CD4-positive, alpha-beta T cell (primary cell): Measurements from ENCODE around the gene ADAMTS17. TPM values are rescaled to one million over a fixed set of nuclear protein-coding genes. Genes with fewer than 3 reads are reported as not detected.

Experiments
- ATAC-seq: fragments of 200-7000 bp; cut with Tn5 transposase; one replicate; pipeline ENCODE4 v1.10.0; 2022; ENCODE audit warnings: mild to moderate bottlenecking; ENCODE audit not compliant: poor library complexity
- CTCF ChIA-PET: fragments of 350-600 bp; sonication (Branson Sonifier 250); formaldehyde crosslinking; loops from one replicate; lab custom pipeline; 2021; ENCODE audit warnings: antibody characterized with exemption, inconsistent platforms; lab: Charles Lee
- POLR2A ChIA-PET: fragments of 350-600 bp; sonication (Branson Sonifier 250); formaldehyde crosslinking; loops from one replicate; lab custom pipeline; 2021; ENCODE audit warnings: antibody characterized with exemption, inconsistent platforms; lab: Charles Lee
- DNase-seq, 14 experiments: peaks; one replicate each; pipeline ENCODE4 v3.0.0-alpha.2; 2013 to 2020; ENCODE audit warnings: mixed read lengths in 2 of 14
- H3K27ac ChIP-seq, 2 donors: one replicate each; pipeline versions ENCODE4 v1.5.1 to v1.7.0; 2013; ENCODE audit warnings: low read length in 2 of 2, low read depth in 1 of 2, mild to moderate bottlenecking in 1 of 2
- H3K27me3 ChIP-seq, 2 experiments: 1 replicate in 1 of 2; 2 replicates in 1 of 2; pipeline versions ENCODE4 v1.6.1 to v1.7.0; 2013; ENCODE audit warnings: low read length in 2 of 2, control low read depth in 1 of 2, mild to moderate bottlenecking in 1 of 2, moderate library complexity in 1 of 2; ENCODE audit not compliant: insufficient read depth in 2 of 2, control insufficient read depth in 1 of 2
- H3K36me3 ChIP-seq: one replicate; pipeline ENCODE4 v1.6.1; 2013; ENCODE audit warnings: low read length, control low read depth; ENCODE audit not compliant: insufficient read depth
- H3K4me1 ChIP-seq: one replicate; pipeline ENCODE4 v1.6.1; 2013; ENCODE audit warnings: low read length, control low read depth; ENCODE audit not compliant: insufficient read depth
- H3K4me3 ChIP-seq: one replicate; pipeline ENCODE4 v1.5.1; 2013; ENCODE audit warnings: mild to moderate bottlenecking, low read length, moderate library complexity
- H3K9me3 ChIP-seq, 2 experiments: 1 replicate in 1 of 2; 2 replicates in 1 of 2; pipeline versions ENCODE4 v1.6.1 to v1.7.0; 2013; ENCODE audit warnings: low read length in 2 of 2, mild to moderate bottlenecking in 2 of 2, control low read depth in 1 of 2, moderate library complexity in 1 of 2; ENCODE audit not compliant: control insufficient read depth in 1 of 2, insufficient read depth in 1 of 2
- H3K27ac Mint-ChIP-seq: one replicate; pipeline ENCODE4 v1.8.0; 2020; ENCODE audit warnings: mixed read lengths
- H3K27me3 Mint-ChIP-seq: one replicate; pipeline ENCODE4 v1.8.0; 2021; ENCODE audit warnings: mixed read lengths
- H3K36me3 Mint-ChIP-seq: one replicate; pipeline ENCODE4 v1.8.0; 2021; ENCODE audit warnings: low read depth, mixed read lengths
- H3K4me1 Mint-ChIP-seq: one replicate; pipeline ENCODE4 v1.8.0; 2021; ENCODE audit warnings: low read depth, mixed read lengths
- H3K4me3 Mint-ChIP-seq: one replicate; pipeline ENCODE4 v1.8.0; 2020; ENCODE audit warnings: mild to moderate bottlenecking, mixed read lengths
- H3K9me3 Mint-ChIP-seq: one replicate; pipeline ENCODE4 v1.8.0; 2020; ENCODE audit warnings: mixed read lengths
- intact Hi-C, 2 experiments: fragments of 100-400 bp; cut with DNase I in 1 of 2; cut with micrococcal nuclease in 1 of 2; formaldehyde crosslinking; loops; one replicate each; pipeline versions ENCODE4 v1.15.1 to v1.9.0; 2023 to 2025; cut with DNase I, micrococcal nuclease
- total RNA-seq, 174 experiments: library from RNA in 2 of 174; stranded (reverse) in 2 of 174; gene quantifications; one replicate each; pipeline ENCODE4 v1.2.3 and lab custom pipeline; 2021 to 2026
- TF ChIP-seq, protein P1 (sequence below): fragments of 200-600 bp; IDR thresholded peaks from one replicate; pipeline ENCODE4 v1.8.0; 2022; ENCODE audit warnings: antibody characterized with exemption, mild to moderate bottlenecking

The ADAMTS17 gene
- total RNA-seq, 2 experiments from 2014 or later, result 9.9 to 13.2 TPM

DNA sequence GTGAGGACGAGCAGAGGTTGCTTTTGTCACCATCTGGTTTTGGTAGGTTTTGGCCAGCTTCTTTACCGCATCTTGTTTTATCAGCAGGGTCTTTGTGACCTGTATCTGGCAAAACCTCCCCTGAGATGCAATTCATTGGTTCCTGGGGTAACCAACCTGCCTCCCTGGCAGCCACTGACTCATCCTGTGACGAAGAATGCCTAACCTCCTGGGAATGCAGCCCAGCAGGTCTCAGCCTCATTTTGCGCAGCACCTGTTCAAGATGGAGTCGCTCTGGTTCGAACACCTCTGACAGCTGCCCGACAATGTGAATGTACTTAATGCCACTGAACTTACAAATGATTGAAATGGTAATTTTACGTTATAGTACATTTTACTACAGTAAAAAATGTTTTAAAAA lies 6.8 kb upstream of the ADAMTS17 start:
- Mint-ChIP-seq H3K4me3 (peak overlapping the region; percentile 67), H3K27me3 (peaks cover 21% of the 10 kb centered on the region), H3K4me1 (peaks cover 13% of the 10 kb centered on the region), H3K9me3 (no peaks in the 10 kb centered on the region), H3K36me3 (no peaks in the 10 kb centered on the region), H3K27ac (no peak overlapping the region)
- intact Hi-C loops, result loop anchor here in 1 of 2 experiments (5.0 to 10.0 kb wide), 5 partner anchors 256 to 1096 kb away; partner anchors contain the start of genes ASB7, LINS1, LRRC28 and LYSMD4
- TF ChIP-seq, protein P1, sequence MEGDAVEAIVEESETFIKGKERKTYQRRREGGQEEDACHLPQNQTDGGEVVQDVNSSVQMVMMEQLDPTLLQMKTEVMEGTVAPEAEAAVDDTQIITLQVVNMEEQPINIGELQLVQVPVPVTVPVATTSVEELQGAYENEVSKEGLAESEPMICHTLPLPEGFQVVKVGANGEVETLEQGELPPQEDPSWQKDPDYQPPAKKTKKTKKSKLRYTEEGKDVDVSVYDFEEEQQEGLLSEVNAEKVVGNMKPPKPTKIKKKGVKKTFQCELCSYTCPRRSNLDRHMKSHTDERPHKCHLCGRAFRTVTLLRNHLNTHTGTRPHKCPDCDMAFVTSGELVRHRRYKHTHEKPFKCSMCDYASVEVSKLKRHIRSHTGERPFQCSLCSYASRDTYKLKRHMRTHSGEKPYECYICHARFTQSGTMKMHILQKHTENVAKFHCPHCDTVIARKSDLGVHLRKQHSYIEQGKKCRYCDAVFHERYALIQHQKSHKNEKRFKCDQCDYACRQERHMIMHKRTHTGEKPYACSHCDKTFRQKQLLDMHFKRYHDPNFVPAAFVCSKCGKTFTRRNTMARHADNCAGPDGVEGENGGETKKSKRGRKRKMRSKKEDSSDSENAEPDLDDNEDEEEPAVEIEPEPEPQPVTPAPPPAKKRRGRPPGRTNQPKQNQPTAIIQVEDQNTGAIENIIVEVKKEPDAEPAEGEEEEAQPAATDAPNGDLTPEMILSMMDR, result no peak
- ChIA-PET CTCF (interaction anchor here (0.7 to 2.9 kb wide), 3 partner anchors 302 to 659 kb away, joined by 3 to 24 read pairs (median 16); no protein-coding TSS in a partner anchor), POLR2A (interaction anchor here (1.5 to 2.8 kb wide), 4 partner anchors 10 to 254 kb away, joined by 7 to 29 read pairs (median 18); partner anchors contain the start of genes ASB7 and LINS1)
- Histone ChIP-seq H3K27me3 (peaks cover 7 to 8% of the 10 kb centered on the region in 2 experiments), H3K4me1 (peaks cover 14% of the 10 kb centered on the region), H3K9me3 (no peaks in the 10 kb centered on the region), H3K27ac (no peak overlapping the region), H3K4me3 (no peak overlapping the region), H3K36me3 (no peaks in the 10 kb centered on the region)
- ATAC-seq (no peak), DNase-seq (no peak)

DNA sequence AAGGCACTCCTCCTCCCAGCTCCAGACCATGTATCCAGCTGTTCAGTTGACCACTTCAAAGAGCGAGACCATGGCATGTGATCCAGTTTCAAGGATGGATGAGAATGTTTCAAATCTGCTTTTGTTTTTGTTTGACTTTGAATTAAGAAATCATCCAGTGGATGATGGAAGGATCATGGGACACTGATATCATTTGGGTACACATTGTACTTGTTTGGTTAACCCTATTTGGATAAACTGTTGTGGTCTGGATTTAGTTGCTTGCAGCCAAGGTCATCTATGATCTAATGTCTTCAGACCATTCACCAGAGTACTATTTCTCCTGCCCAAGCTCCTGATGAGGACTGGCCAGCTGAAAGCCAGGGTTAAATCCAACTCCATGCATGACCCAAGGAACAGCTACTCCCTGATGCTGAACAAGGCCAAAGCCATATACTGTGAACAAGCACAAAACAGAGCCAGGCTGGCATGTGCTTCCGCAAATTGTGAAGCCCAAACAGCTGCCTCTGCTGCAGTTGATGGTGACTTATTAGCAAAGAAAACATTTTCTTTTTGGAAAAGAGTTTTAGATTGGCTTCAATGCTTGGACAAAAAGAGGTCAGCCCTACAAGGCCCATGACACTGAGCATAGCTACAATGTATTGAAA lies 5.2 kb upstream of the ADAMTS17 start:
- CTCF ChIA-PET, result no interaction called here
- TF ChIP-seq, protein P1, result no peak
- Histone ChIP-seq H3K27ac (no peak overlapping the region), H3K27me3 (peaks cover 3% of the 10 kb centered on the region in 2 experiments), H3K4me3 (no peak overlapping the region), H3K4me1 (peaks cover 21% of the 10 kb centered on the region), H3K36me3 (no peaks in the 10 kb centered on the region), H3K9me3 (no peaks in the 10 kb centered on the region)
- POLR2A ChIA-PET, result interaction anchor here (1.2 kb wide), 1 partner anchor 16 kb away, joined by 3 read pairs; no protein-coding TSS in a partner anchor
- ATAC-seq (no peak), DNase-seq (no peak)
- no peaks in the 10 kb centered on the region for H3K36me3 Mint-ChIP-seq
- H3K27ac Mint-ChIP-seq, result no peak overlapping the region
- H3K4me3 Mint-ChIP-seq, result no peak overlapping the region
- no peaks in the 10 kb centered on the region for H3K9me3 Mint-ChIP-seq
- peaks cover 13% of the 10 kb centered on the region for H3K4me1 Mint-ChIP-seq
- intact Hi-C loops, result loop anchor here in 1 of 2 experiments (5.0 to 10.0 kb wide), 5 partner anchors 258 to 1095 kb away; partner anchors contain the start of genes ASB7, LINS1, LRRC28 and LYSMD4
- peaks cover 6% of the 10 kb centered on the region for H3K27me3 Mint-ChIP-seq

DNA sequence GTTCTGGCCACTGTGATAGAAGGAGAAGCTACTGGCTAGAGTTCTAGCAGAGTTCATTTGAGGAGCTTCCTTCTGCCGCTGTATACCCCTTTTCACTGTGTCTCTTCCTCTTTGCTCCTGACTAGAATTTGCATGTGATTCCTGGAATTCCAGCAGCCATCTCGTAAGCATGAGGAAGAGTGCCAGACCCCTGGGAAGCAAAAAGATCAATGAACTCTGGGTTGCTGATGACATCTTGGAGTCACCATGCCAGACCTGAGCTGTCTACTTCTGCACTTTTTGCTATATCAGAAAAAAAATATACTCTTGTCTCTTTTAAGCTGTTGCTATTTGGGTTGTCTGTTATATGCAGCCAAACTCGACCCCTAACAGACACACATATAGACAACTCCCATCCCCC lies 3.7 kb upstream of the ADAMTS17 start:
- ChIA-PET CTCF (interaction anchor here (1.0 kb wide), 1 partner anchor 8 kb away, joined by 4 read pairs; no protein-coding TSS in a partner anchor), POLR2A (interaction anchor here (0.9 to 1.5 kb wide), 2 partner anchors 251 to 417 kb away, joined by 3 to 6 read pairs; no protein-coding TSS in a partner anchor)
- peaks cover 28% of the 10 kb centered on the region for H3K4me1 ChIP-seq
- H3K27ac ChIP-seq, result no peak overlapping the region
- H3K36me3 ChIP-seq, result no peaks in the 10 kb centered on the region
- ATAC-seq (no peak), DNase-seq (no peak)
- intact Hi-C loops, result loop anchor here in 1 of 2 experiments (5.0 to 10.0 kb wide), 5 partner anchors 259 to 1093 kb away; partner anchors contain the start of genes ASB7, LINS1, LRRC28 and LYSMD4
- no peaks in the 10 kb centered on the region for H3K9me3 ChIP-seq
- H3K27me3 Mint-ChIP-seq, result no peaks in the 10 kb centered on the region
- no peak overlapping the region for H3K27ac Mint-ChIP-seq
- H3K27me3 ChIP-seq, result no peaks in the 10 kb centered on the region
- H3K4me1 Mint-ChIP-seq, result peaks cover 10% of the 10 kb centered on the region
- no peak overlapping the region for H3K4me3 Mint-ChIP-seq
- H3K4me3 ChIP-seq, result no peak overlapping the region
- no peaks in the 10 kb centered on the region for H3K9me3 Mint-ChIP-seq
- TF ChIP-seq, protein P1, result no peak
- H3K36me3 Mint-ChIP-seq, result no peaks in the 10 kb centered on the region
